A204.1 (cell line): ENCODE measurements around the gene ATP2B2.

ENCODE experiments used
- FAIRE-seq: peaks from 2 replicates; lab custom pipeline; 2012; peaks lifted over from hg19 to GRCh38; lab: Jason Lieb, UNC

ATP2B2 gene

GRCh38 chr3:10294030-10294586, 211.3 kb downstream of the ATP2B2 start:
- FAIRE-seq, result no peak

- no peak for FAIRE-seq
Measured at GRCh38 chr3:10292505-10293419, 212.6 kb downstream of the ATP2B2 start, which contains the start of gene GHRL. Gene GHRL (minus strand): TSS chr3:10292947. CDS start chr3:10290180, 2,767 bp downstream.

- FAIRE-seq, result no peak
Measured at GRCh38 chr3:10291641-10292040, 213.7 kb downstream of the ATP2B2 start.

- FAIRE-seq, result no peak
Measured at GRCh38 chr3:10290481-10291176, 214.8 kb downstream of the ATP2B2 start.

DNA sequence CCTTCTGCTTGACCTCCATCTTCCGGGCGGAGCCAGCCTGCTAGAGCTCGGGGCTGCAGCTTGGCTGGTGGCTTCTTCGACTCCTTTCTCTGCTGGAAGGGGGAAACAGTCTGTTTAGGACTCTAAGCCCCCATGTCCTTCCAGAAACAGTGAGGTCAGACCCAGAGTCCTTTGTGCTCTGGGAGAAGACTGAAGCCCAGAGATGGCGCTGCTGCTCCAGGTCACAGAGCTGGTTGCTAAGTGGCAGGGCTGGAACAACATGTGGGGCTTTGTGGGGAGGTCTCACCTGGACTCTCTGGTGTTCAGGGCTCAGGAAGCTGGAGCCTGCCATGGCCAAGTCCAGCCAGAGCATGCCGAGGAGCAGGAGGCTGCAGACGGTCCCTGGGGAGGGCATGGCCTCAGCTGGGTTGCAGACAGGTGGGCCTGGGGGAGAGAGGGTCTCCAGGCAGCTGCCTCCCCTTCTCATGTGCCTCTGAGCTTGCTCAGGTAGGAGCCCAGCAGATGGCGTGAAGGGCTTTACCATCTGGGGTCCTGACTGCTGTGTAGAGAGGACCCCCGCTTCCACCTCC, 215.5 kb downstream of the ATP2B2 start:
- no peak for FAIRE-seq

GRCh38 chr3:10289077-10289476, 216.3 kb downstream of the ATP2B2 start:
- FAIRE-seq, result no peak

DNA sequence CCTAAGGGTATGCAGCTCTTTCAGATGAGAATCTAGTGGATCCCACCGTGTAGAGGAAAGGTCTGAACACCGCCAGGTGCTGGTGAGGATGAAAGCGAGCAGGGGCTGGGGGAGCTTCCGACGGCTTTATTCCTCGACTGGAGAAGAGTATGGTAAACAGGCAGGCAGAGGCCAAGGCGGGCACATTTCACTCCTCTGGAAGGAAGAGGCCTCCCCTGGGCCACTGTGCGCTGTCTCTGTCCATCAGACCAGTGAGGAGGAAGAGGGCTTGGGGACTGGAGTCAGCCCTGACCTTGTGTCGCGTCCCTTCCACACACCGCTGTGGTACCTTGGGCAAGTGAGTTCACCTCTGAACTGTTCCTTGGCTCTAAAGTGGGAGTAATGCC, 216.8 kb downstream of the ATP2B2 start:
- FAIRE-seq, result no peak

DNA sequence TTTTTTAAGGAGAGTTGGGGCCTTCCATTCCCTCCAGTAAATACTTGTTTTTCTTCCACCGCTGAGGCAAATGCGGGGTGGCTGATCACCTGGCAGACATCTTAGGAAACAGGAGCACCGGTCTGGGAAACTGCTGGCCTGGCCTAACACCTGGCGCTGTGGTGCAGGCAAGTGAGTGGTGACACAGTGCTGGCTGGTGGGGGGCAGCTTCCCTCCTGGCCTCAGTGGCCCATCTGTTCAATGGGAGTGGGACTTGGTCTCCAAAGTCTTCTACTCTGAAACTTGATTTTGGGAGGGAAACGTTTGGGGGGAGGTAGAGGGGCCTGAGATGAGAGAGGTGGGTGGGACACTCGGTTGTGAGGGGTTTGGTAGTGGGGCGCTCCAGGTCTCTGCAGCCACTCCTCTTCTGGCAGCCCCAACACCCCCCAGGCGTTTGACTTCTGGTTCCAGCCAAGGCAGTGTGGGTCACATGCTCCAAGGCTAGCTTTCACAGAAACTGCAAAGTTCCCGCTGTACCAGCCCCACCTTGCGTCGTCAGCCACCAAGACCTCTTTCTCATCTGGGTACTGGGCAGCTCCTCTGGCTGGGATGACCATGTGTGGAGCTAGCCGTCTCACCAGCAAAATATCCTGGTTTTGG, 217.3 kb downstream of the ATP2B2 start:
- no peak for FAIRE-seq

- FAIRE-seq, result no peak
Measured at GRCh38 chr3:10286596-10287295, 218.6 kb downstream of the ATP2B2 start.

GRCh38 chr3:10286133-10286524, 219.3 kb downstream of the ATP2B2 start:
- FAIRE-seq, result no peak

- FAIRE-seq, result no peak
Measured at GRCh38 chr3:10285272-10286132, 219.9 kb downstream of the ATP2B2 start.

GRCh38 chr3:10284496-10284895, 220.9 kb downstream of the ATP2B2 start:
- FAIRE-seq, result no peak

GRCh38 chr3:10283638-10284037, 221.7 kb downstream of the ATP2B2 start:
- FAIRE-seq, result no peak

DNA sequence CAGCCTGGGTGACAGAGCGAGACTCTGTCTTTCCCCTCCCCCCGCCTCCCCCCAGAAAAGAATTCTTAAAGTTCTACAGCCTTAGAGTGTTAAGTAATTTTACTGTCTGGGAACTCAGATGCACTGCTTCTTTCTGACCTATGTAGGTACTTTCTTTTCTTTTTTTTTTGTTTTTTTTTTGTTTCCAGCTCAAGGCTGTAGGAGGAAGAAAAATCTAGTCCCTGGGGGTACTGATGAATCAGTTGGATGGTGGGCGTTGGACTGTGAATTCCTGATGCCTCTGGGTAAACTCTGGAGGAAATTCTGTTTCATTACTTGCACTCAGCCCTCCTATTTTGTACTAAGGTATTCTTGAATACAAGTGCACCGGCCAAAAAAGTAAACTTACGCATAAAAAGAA, 223.4 kb downstream of the ATP2B2 start:
- FAIRE-seq, result no peak

- FAIRE-seq, result no peak
Measured at GRCh38 chr3:10280571-10280970, 224.8 kb downstream of the ATP2B2 start.

DNA sequence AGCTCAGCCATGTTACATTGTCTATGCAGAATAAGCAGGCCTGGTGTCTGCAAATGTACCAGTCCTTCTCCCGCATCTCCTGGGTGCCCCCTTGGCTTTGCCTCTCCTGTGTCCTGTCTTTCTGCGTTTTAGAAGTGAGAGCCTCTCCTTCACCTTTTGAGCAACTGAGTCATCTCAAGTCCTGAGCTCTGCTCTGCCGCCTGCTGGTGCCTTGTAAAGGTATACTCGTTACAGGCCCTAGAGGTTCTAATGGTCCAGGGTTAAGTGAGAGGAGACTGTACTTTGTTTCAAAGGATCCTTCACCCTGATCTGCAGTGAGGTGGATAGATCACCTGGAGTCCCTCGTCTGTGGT, 225.2 kb downstream of the ATP2B2 start:
- FAIRE-seq, result no peak

DNA sequence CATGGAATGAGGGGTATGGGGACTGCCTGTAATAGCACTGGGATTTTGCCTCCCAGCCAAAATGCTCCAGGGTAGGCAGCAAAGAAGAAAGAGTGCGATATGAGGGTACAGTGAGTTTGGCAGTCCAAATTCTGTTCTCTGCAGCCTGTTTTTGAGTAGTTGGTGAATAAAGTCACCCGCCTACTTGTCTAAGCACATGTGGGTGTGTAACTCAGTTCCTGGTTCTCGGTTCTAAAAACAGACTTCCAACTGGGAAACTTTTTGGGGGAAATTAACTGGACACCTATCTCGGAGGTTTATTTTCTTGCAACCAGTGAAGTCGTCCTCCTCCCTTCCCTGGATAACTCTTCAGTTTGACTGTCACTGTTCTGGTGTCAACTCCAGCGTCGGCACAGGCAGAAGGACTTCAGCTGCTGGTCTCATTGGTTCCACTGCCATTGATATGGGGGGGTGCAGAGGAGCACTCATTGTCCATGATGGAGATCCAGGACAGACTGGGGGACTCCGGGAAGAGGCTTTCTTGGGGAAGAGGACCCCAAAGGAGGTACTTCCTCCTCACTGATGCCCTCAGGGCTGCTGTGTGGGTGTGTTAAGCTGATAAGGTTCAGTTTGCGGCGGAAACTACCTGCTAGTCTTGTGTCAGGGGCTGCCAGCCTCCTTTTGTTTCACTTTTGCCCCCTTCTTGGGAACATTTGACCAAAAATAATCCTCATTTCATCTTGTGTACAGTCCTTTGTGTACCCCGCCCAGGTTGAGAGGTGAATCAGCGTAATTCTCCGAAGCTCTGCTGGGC, 225.8 kb downstream of the ATP2B2 start:
- no peak for FAIRE-seq

DNA sequence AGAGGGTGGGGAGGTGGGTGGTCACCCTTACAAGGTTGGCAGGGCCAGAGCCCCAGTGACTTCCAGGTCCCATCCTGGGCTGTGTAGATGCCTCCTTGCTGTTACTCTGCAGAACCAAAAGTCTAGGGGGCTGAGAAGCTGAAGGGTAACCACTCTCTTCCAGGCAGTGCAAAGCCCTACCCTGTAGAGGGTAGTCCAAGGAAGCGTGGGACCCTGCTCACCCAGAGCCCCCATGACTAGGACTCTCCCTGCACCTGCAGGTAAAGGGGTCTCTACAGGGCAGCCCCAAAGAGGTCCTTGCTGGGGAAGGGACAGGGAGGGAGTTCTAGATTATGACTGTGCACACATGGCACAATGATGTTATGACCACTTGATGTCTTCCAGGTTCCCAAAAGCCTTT, 226.9 kb downstream of the ATP2B2 start:
- FAIRE-seq, result no peak

GRCh38 chr3:10277115-10277625, 228.2 kb downstream of the ATP2B2 start:
- no peak for FAIRE-seq

DNA sequence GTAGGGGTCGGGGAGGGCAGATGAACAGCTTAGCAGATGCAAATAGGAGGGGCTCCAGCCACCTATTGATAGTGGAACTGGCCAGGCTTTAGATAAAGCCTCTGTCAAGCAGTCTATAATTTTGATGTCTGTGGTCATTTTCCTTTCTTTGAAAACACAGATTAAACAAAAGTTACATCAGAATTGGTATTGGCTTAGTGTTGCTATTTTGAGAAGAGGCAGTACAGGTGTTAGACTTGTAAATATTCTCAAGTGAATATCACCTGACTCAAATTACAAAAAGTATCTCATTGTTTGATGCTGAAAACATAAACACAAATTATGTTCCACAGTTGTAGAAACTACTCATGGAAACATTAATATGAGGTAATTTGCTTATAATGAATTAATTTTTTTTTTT, 230.8 kb downstream of the ATP2B2 start:
- FAIRE-seq, result no peak
